ENCODE measurements around the gene CTRB1.
"Not testable (repeated sequence)": the region's sequence is repeated elsewhere in the genome, so short reads cannot be mapped to it uniquely, and the experiment has no call there.

The CTRB1 gene

DNA sequence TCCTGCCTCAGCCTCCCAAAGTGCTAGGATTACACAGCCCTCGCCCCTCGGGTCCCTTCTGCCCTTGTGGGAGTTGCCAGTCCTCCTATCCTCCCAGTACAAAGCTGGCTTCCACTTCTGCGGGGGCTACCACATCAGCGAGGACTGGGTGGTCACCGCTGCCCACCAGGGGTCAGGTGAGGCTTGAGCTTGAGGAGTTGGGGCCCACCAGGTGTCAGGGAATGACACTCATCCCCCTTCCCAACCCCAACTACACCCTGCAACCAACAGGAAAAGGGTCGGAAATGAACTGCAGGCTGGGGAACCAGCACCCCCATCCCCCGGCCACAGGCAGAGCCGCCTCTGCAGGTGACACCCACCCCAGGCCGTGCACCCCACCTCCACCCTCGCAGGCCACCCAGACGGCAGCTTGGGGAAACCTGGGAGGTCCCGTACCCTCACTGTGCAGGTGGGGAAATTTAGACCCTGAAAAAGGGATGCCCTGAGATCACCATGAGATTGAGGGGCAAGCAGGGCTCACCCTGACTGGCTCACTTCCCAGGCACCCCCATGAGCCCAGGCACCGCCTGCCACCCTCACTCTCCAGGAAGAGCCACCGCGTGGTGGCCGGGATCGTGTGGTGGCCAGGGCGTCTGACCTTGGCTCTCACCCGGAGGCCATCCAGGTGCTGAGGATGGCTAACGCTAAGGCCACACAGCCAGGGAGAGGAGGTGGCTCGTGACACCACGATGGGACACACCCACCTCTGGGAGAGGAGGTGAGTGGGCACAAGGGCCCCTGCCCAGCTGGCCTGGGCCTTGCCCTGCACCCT, 8.0 kb downstream of the CTRB1 start:
- no peak for DNase-seq

GRCh38 chr16:75227361-75228142, 8.8 kb downstream of the CTRB1 start:
- DNase-seq = no peak

- DNase-seq = no peak
These were observed 9.6 kb downstream of the CTRB1 start for GRCh38 chr16:75228143-75228976.

GRCh38 chr16:75229172-75230031, 10.6 kb downstream of the CTRB1 start:
- no peak for DNase-seq

DNA sequence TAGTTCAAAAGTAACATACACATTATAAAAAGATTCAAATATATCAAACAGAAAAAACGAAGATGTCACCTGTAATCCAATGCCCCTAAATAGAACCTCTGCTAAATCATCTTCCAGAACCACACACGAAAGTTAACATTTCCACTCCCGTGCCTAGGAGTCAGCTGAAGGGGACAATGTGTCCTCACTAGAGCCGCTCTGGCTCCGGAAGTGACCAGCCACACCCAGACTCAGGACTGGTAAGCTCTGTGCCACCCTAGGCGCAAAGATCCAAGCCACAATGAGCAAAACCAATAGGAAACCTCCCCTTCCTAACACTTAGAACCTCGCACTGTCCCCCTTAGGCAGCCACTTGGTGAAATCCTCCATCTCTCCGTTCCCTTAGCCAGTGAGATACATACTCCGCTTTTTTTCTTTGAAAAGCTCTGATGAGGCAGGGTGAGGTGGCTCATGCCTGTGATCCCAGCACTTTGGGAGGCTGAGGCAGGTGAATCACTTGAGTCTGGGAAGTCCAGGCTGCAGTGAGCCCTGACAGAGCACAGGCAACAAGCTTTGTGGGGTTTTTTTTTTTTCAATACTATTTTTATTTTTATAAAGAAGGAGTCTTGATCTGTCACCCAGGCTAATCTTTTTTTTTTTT, 11.8 kb downstream of the CTRB1 start:
- DNase-seq = no peak

DNA sequence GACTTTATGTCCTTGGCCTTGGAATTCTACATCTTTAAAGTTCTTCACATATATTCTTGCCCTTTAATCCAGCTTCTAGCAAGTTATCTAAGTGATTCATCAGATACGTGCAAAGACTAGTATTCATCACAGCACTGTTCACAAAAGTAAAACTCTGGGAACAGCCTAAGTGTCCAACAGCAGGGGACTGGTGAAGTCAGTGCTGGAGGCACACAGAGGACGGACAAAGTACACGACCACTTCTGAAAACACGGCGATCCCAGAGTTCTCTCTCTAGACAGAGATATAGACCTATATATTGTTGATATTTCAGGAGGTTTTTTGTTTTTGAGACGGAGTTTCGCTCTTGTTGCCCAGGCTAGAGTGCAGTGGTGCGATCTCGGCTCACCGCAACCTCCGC, 12.8 kb downstream of the CTRB1 start:
- no peak for DNase-seq

- DNase-seq = no peak
These were observed 14.8 kb downstream of the CTRB1 start for GRCh38 chr16:75233611-75233938.

DNA sequence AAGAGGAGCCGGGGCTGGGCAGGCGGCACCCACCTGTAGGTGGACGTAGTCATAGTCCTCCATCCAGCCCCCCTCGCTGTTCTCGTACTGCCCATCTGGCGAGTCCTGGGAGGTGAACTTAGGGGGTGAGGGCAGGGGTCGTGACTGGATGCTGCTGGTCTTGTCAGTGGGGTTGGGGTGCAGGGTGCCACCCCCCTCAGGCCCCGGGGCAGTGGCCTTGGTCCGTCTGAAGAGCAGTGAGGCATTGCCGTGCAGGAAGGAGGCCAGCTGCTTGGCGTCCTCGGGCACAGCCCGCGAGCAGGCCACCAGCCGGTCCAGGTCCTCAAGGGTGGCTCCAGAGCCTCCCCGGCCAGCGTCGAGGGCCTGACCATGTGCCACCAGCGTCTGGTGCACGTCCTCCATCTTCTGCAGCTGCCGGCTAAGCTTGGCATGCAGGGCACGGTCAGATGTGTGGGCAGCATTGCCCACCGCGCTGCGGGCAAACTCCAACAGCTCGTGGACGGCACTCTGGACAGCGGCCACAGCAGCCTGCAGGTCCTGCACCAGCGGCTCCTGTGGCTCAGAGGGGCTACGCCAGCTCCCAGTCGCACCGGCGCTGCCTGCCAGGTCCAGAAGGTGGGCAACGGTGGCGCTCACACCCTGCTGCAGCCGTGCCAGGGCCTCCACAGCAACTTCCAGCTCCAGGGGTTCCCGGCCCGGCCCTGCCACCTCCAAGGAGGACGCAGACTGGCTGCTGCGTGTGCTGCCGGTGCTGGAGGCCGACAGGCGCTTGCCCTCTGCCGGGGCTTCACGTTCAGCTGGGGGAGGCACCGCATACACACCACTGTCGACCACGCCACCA, 16.3 kb downstream of the CTRB1 start:
- no peak for DNase-seq

DNA sequence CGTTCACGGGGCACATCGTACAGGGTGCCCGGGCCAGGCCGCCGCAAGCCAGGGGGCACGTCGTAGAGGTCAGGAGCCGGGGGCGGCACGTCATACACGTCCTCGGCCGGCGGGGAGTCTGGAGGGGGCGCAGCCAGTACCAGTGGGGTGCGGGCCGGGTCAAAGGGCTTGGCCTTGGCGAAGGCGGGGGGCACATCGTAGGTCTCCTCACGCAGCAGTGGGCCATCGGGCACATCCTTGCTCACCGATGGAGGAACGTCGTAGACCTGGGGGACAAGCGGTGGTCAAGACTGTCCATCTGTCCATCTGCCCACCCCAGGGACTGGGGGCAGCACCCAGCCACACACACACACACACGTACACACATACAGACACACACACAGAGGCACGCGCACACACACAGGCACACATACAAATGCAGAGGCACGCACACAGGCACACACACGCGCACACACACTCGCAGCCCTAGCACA, 17.0 kb downstream of the CTRB1 start:
- DNase-seq = no peak

DNA sequence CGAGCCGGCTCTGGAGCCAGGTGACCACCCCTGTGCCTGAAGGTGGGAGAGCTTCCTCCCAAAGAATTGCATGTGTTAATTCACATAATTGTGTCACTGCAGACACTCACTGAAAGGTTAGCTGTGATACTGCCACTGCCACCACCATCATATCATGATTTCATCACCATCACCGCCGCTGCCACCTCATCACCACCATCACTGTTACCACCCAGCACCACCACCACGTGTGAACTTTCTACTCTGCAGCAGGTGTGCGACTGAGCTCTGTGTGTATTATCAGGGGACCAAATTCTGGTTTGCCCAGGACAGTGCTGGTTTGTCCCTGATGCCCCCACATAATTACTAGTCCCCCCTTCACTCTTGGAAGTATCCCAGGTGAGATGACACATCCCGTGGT, 17.4 kb downstream of the CTRB1 start:
- no peak for DNase-seq

- DNase-seq = no peak
These were observed 18.1 kb downstream of the CTRB1 start for GRCh38 chr16:75236736-75237397.

DNA sequence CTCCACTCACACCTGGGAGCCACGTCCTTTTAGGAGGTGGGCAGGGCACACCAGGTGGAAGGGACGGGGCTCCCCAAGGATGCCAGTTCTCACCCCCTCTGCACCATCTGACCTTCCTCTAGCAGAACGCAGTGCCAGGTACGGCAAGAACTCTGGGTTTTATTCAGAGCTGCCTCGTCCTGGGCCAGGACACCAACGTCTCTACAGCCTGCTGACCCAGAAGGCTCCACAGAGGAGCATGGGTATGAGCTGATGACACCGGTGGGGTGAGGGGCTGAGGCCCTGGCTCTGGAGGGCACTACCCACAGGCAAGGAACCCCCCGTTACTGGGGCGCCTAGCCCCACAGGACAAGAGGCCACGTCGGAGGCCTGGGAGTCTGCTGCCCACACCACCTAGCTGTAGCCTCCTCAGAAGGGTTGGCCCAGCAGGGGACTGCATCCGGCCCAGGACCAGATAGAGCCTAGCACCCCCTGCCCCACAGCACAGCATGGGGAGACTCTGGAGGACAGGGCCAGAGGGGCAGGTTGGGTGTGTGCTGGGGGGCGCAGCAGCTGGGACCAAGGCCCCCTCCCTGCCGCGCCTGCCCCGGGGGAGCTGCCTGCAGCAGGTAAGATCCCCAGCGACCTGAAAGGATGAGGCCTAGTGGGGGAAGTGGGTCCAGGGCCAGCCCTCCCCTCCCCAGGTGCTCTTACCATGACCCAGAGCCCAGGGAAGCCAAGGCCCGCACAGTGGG, 18.8 kb downstream of the CTRB1 start:
- no peak for DNase-seq

DNA sequence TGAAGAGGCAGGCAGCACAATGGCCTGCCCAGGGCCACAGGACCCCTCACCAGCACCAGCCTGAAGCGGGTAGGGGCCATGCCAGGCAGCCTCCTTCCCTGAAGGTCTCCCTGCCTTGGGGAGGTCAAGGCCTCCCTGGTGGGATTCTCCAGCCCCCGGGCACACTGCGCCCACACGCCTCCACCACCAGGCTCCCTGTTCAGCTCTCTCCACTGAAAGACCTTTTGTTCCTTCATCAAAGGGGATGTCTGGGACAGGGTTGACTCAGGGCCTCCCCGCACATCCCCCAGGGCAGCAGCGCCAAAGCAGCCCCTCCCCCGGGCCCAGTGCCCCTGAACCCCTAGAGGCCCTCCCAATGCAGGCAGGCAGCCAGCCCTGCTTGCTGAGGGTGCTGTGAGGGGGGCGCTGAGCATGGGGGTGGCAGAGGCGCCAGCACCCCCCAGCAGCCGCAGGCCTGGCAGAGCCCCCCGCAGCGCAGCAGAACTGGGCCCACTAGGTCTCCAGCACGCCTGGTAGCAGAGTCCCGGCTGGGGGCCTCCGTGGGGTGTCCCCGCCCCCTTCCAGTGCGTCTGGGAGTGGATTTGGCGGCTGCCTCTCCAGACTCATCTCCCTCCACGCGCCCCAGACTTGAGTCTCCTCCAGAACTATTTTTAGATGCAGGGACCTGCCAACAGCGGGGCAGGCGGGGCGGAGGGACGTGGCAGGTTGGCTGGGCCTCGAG, 19.5 kb downstream of the CTRB1 start:
- no peak for DNase-seq

- no peak for DNase-seq
These were observed 20.2 kb downstream of the CTRB1 start for GRCh38 chr16:75238853-75239541.

- DNase-seq = no peak
These were observed 20.8 kb downstream of the CTRB1 start for GRCh38 chr16:75239542-75240122.

DNA sequence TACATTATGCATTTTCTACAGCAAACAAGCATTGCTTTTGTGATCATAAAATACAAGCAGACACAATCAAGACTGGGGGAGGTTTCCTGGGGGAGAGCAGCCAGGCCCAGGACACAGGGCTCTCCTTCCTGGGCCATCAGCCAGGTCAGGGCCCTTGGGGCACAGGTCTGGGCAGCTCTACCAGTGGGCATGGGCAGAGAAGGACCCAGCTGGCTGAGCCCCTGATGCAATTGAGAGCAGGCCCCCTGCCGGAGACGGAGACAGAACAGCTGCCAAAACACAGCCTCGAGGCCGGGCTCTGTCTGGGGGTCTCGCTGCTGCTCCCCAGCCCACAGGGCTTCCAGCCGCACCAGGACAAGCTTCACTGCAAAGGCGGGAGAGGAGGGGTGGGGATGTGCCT, 21.8 kb downstream of the CTRB1 start:
- not testable (repeated sequence) for DNase-seq

DNA sequence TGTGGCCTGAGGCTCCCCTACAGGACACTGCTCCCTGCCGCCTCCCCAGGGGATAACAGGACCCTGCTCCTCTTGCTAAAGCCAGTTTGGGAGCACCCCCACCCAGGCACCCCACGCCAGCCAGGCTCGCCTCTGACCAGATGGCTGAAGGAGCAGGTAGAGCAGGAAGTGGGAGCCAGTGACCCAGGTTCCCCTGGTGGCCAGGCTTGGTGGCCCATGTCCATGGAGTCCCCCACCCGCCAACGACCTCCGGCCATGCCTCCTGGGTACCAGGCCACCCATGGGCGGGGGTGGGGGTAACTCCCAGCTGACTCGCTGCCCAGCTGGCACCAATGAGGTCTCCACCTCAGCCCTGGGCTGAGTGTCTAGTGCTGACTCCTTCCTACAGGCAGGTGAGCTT, 22.6 kb downstream of the CTRB1 start:
- DNase-seq = no peak

DNA sequence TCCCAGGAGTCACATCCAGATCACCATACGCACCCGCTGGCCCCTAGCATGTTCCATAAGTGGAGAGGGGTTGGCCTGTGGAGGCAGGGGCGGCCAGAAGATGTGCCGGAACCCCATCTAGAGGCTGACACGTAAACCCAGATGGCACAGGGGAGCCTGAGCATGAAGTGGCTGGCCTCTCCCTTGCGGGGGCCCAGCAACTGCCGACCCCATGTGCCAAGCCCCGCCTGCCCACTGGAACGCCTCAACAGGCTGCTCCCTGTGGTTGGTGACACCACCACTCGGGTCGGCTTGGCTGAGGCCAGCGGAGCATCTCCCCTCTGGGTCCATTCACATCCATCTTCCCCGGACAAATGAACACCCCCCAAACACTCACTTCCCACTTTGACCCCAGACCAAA, 23.2 kb downstream of the CTRB1 start:
- no peak for DNase-seq
